ENCODE results near the gene RHBDD1. TPM values are rescaled to one million over a fixed set of nuclear protein-coding genes. Genes with fewer than 3 reads are reported as not detected.

The RHBDD1 gene
- total and polyA plus RNA-seq, 12 donors: 3.9 to 47.8 (median 25.9) TPM

GRCh38 chr2:226877491-226877890, 41.6 kb downstream of the RHBDD1 start:
- WGBS, 4 donors: 93 to 94% (median 93%) methylated on average over 3 of the region's 3 CpGs
- DNase-seq: no peak
- Histone ChIP-seq H3K27me3 (no peaks in the 10 kb centered on the region), H3K36me3 (replicated peaks in 1 of 2) (no peaks in the 10 kb centered on the region), H3K27ac (no peak overlapping the region), H3K9me3 (replicated peaks in 1 of 3) (no peaks in the 10 kb centered on the region), H3K4me1 (replicated peaks in 1 of 2) (no peaks in the 10 kb centered on the region), H3K4me3 (no peak overlapping the region)
- intact Hi-C loops (cut with DNase I): no loop called here
- no peak for TF ChIP-seq CTCF (IDR thresholded peaks at IDR 0.05)
- TF ChIP-seq POLR2A (IDR thresholded peaks at IDR 0.05): no peak

GRCh38 chr2:226881287-226881686, 45.4 kb downstream of the RHBDD1 start:
- DNase-seq: no peak
- H3K9me3 ChIP-seq (replicated peaks in 1 of 3): no peaks in the 10 kb centered on the region
- no peaks in the 10 kb centered on the region for H3K27me3 ChIP-seq
- TF ChIP-seq POLR2A (IDR thresholded peaks at IDR 0.05) (no peak), CTCF (IDR thresholded peaks at IDR 0.05) (no peak)
- 86 to 92% (median 90%) methylated on average over 2 of the region's 2 CpGs for WGBS, 4 donors
- no peaks in the 10 kb centered on the region for H3K36me3 ChIP-seq (replicated peaks in 1 of 2)
- no peak overlapping the region for H3K27ac ChIP-seq
- no peaks in the 10 kb centered on the region for H3K4me1 ChIP-seq (replicated peaks in 1 of 2)
- intact Hi-C loops (cut with DNase I): no loop called here
- no peak overlapping the region for H3K4me3 ChIP-seq

GRCh38 chr2:226882606-226883005, 46.8 kb downstream of the RHBDD1 start:
- Histone ChIP-seq H3K27ac (no peak overlapping the region), H3K36me3 (replicated peaks in 1 of 2) (no peaks in the 10 kb centered on the region), H3K27me3 (no peaks in the 10 kb centered on the region), H3K4me1 (replicated peaks in 1 of 2) (no peaks in the 10 kb centered on the region), H3K4me3 (no peak overlapping the region), H3K9me3 (replicated peaks in 1 of 3) (no peaks in the 10 kb centered on the region)
- intact Hi-C loops (cut with DNase I): no loop called here
- WGBS, 4 donors: 95 to 98% (median 98%) methylated on average over 4 of the region's 4 CpGs
- TF ChIP-seq CTCF (IDR thresholded peaks at IDR 0.05) (no peak), POLR2A (IDR thresholded peaks at IDR 0.05) (no peak)
- DNase-seq: no peak

- H3K27me3 ChIP-seq: no peaks in the 10 kb centered on the region
- WGBS, 4 donors: 94 to 98% (median 96%) methylated on average over 4 of the region's 4 CpGs
- H3K27ac ChIP-seq: no peak overlapping the region
- TF ChIP-seq CTCF (IDR thresholded peaks at IDR 0.05) (no peak), POLR2A (IDR thresholded peaks at IDR 0.05) (no peak)
- DNase-seq: no peak
- H3K36me3 ChIP-seq (replicated peaks in 1 of 2): no peaks in the 10 kb centered on the region
- intact Hi-C loops (cut with DNase I): no loop called here
- H3K4me1 ChIP-seq (replicated peaks in 1 of 2): no peaks in the 10 kb centered on the region
- no peak overlapping the region for H3K4me3 ChIP-seq
- H3K9me3 ChIP-seq (replicated peaks in 1 of 3): no peaks in the 10 kb centered on the region
Observed at GRCh38 chr2:226883296-226883795, 47.5 kb downstream of the RHBDD1 start.
